Measurements from ENCODE around the gene LHPP. TPM values are rescaled to one million over a fixed set of nuclear protein-coding genes. Genes with fewer than 3 reads are reported as not detected.

Gene LHPP
- total and polyA plus RNA-seq, 10 of the 15 experiments (the other 5 are each of a cell fraction or from before 2014, with no cell fraction given): 0.79 to 9.8 (median 6.7) TPM

DNA sequence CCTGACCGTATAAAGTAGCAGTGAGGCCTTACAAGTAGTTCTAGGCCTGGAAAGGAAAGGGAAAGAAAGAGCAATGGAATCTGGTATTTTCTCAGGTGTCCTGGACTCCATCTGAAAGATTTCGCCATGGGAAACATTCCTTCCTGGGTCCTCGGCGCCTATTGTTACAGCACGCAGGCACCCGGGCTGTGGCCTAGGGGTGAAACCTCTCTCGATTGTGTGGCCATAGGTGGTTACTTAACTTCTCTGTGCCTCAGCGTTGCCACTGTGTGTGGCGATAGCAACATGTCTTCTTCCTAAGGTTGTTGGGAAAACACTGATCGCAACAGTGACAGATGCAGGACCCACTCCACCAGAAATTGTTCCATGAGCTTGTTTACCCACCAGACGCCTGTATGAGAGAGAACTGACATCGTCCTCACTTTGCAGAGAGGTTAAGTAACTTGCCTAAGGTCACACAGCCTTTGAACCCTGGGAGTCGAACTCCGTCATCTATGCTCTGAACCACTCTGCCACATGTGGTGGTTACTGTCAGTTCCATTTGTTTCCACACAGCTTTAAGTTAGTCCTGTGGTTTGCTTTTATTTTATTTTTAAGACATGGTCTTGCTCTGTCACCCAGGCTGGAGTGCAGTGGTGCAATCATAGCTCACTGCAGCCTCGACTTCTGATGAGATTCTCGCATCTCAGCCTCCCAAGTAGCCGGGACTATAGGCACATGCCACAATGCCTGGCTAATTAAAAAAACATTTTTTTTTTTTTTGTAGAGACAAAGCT is 73.4 kb downstream of the LHPP start:
- Histone ChIP-seq H3K9me3 (replicated peaks; ENCODE audit: control insufficient read depth, insufficient read depth, low read length) (no peaks in the 10 kb centered on the region), H4K20me1 (ENCODE audit: control insufficient read depth, insufficient read depth) (no peaks in the 10 kb centered on the region), H3K4me3 (no peak overlapping the region), H3K27ac (ENCODE audit: control insufficient read depth, insufficient read depth) (no peak overlapping the region), H3K27me3 (replicated peaks in 1 of 2; ENCODE audit: control insufficient read depth in 2 of 2, insufficient read depth in 2 of 2, low read length in 1 of 2) (no peaks in the 10 kb centered on the region), H3K4me2 (ENCODE audit: control insufficient read depth, insufficient read depth) (no peak overlapping the region), H3K79me2 (ENCODE audit: control insufficient read depth, insufficient read depth, low read length) (no peaks in the 10 kb centered on the region), H3K4me1 (ENCODE audit: control insufficient read depth, insufficient read depth, low read length) (peaks cover 2% of the 10 kb centered on the region; the same call in 1 of the 2 replicates), H2AFZ (ENCODE audit: control insufficient read depth, low read depth, low read length) (no peak overlapping the region; the same call in 1 of the 2 replicates), H3K9ac (ENCODE audit: control insufficient read depth, insufficient read depth, low read length) (no peak overlapping the region), H3K36me3 (ENCODE audit: control insufficient read depth in 2 of 2, insufficient read depth in 2 of 2, low read length in 1 of 2) (no peaks in the 10 kb centered on the region)
- RAD21 ChIA-PET (ENCODE audit: unreplicated experiment): interaction anchor here (0.6 to 3.1 kb wide), 6 partner anchors 206 to 506 kb away, joined by 3 to 23 read pairs (median 4); no protein-coding TSS in a partner anchor
- FAIRE-seq (no peak), DNase-seq (ENCODE audit: low read depth, low spot score) (no peak), ATAC-seq (no peak)
- POLR2A ChIA-PET: interaction anchor here (0.7 to 0.8 kb wide), 2 partner anchors 179 to 288 kb away, joined by 3 to 4 read pairs; no protein-coding TSS in a partner anchor
- TF ChIP-seq BMI1 (IDR thresholded peaks at IDR 0.05; ENCODE audit: borderline replicate concordance) (no peak), NFYA (IDR thresholded peaks at IDR 0.05; ENCODE audit: borderline replicate concordance, low read depth, low read length) (no peak), IKZF1 (conservative IDR thresholded peaks at IDR 0.05) (no peak), HDAC6 (IDR thresholded peaks at IDR 0.05; ENCODE audit: unreplicated experiment) (no peak), NFIC (IDR thresholded peaks at IDR 0.05; ENCODE audit: low read depth, low read length) (no peak)
- 69% methylated on average over 17 of the region's 17 CpGs for WGBS (ENCODE audit: insufficient coverage, insufficient replicate concordance, low lambda C conversion rate, missing lambda C conversion rate)
- CTCF ChIA-PET: interaction anchor here (0.7 to 15.4 kb wide), 8 partner anchors 8 to 618 kb away, joined by 3 to 149 read pairs (median 3); partner anchors contain the start of gene FAM53B
- intact Hi-C loops (cut with micrococcal nuclease; ENCODE audit: unreplicated experiment) (no loop called here), in situ Hi-C loops (cut with MboI) (loop anchor here (5.0 kb wide), 1 partner anchor 207 kb away; the partner anchor contains the start of gene FAM53B)
- no TSS peak for BruUV-seq (replicated peaks)
- SMC1A ChIA-PET (ENCODE audit: uncharacterized antibody, unreplicated experiment): interaction anchor here (0.9 to 8.8 kb wide), 6 partner anchors 15 to 291 kb away, joined by 3 to 67 read pairs (median 4); no protein-coding TSS in a partner anchor
